H1 (cell line): ENCODE data around the gene DNAH8. TPM values are rescaled to one million over a fixed set of nuclear protein-coding genes. Genes with fewer than 3 reads are reported as not detected.

Experiments used
- CTCF ChIA-PET: fragments of 300-600 bp; sonication (Branson Sonifier 250); formaldehyde crosslinking; loops from one replicate; lab custom pipeline; 2021; ENCODE audit not compliant: partially characterized antibody; lab: Charles Lee
- POLR2A ChIA-PET: fragments of 300-600 bp; sonication (Branson Sonifier 250); formaldehyde crosslinking; loops from one replicate; lab custom pipeline; 2021; ENCODE audit warnings: inconsistent platforms; ENCODE audit not compliant: partially characterized antibody; lab: Charles Lee
- DNase-seq, 2 experiments: peaks; one replicate each; pipeline versions ENCODE4 v3.0.0 to v3.0.0-alpha.2; 2010 to 2022; ENCODE audit warnings: low spot score in 2 of 2, low read depth in 1 of 2, mixed read lengths in 1 of 2
- FAIRE-seq: peaks from 2 replicates; lab custom pipeline; 2011; peaks lifted over from hg19 to GRCh38; lab: Jason Lieb, UNC
- H2AFZ ChIP-seq: 2 replicates; pipeline ENCODE4 v1.8.1; 2012; ENCODE audit warnings: low read length, inconsistent platforms
- H2AK5ac ChIP-seq: 2 replicates; pipeline ENCODE4 v1.6.1; 2013; ENCODE audit warnings: low read depth, low read length
- H2BK120ac ChIP-seq: replicated peaks from 2 replicates; pipeline ENCODE3; 2013; ENCODE audit warnings: low read depth, low read length, inconsistent platforms
- H2BK12ac ChIP-seq: 2 replicates; pipeline ENCODE4 v1.6.1; 2013; ENCODE audit warnings: low read depth, low read length
- H2BK15ac ChIP-seq: 2 replicates; pipeline ENCODE4 v1.6.1; 2013; ENCODE audit warnings: low read length
- H2BK20ac ChIP-seq: 2 replicates; pipeline ENCODE4 v1.6.1; 2013; ENCODE audit warnings: low read length
- H2BK5ac ChIP-seq: 2 replicates; pipeline ENCODE4 v1.6.1; 2013; ENCODE audit warnings: low read depth, low read length
- H3K14ac ChIP-seq: 2 replicates; pipeline ENCODE4 v1.6.1; 2013; ENCODE audit warnings: inconsistent platforms; ENCODE audit not compliant: insufficient read length
- H3K18ac ChIP-seq: 2 replicates; pipeline ENCODE4 v1.6.1; 2013; ENCODE audit warnings: low read length; ENCODE audit errors: extremely low read depth
- H3K23ac ChIP-seq: 2 replicates; pipeline ENCODE4 v1.6.1; 2013; ENCODE audit warnings: inconsistent platforms; ENCODE audit not compliant: insufficient read length
- H3K23me2 ChIP-seq: 2 replicates; pipeline ENCODE4 v1.6.1; 2013; ENCODE audit warnings: low read depth, low read length
- H3K27ac ChIP-seq: 2 replicates; pipeline ENCODE4 v1.6.1; 2011; ENCODE audit warnings: low read depth, low read length, inconsistent platforms
- H3K27me3 ChIP-seq, 4 experiments: replicated peaks in 1 of 4; 1 replicate in 1 of 4; 2 replicates in 3 of 4; pipeline versions ENCODE4 v1.6.1 to v1.8.1; 2011 to 2013; ENCODE audit warnings: low read length in 3 of 4, mild to moderate bottlenecking in 3 of 4, inconsistent platforms in 2 of 4, mixed read lengths in 2 of 4, moderate library complexity in 1 of 4; ENCODE audit not compliant: control insufficient read depth in 3 of 4, insufficient read depth in 3 of 4; ENCODE audit errors: extremely low read depth in 1 of 4
- H3K36me3 ChIP-seq, 4 experiments: 2 replicates each; pipeline versions ENCODE4 v1.6.1 to v1.8.1; 2011 to 2013; ENCODE audit warnings: mild to moderate bottlenecking in 4 of 4, low read length in 3 of 4, moderate library complexity in 2 of 4, control low read depth in 1 of 4, inconsistent platforms in 1 of 4; ENCODE audit not compliant: insufficient read depth in 4 of 4, control insufficient read depth in 2 of 4
- H3K4ac ChIP-seq: replicated peaks from 2 replicates; pipeline ENCODE3; 2013; ENCODE audit warnings: low read length, low read depth, mixed read lengths, inconsistent platforms; ENCODE audit not compliant: insufficient read length
- H3K4me1 ChIP-seq, 4 experiments: replicated peaks in 1 of 4; 1 replicate in 1 of 4; 2 replicates in 3 of 4; pipeline versions ENCODE4 v1.6.1 to v1.8.1; 2011 to 2013; ENCODE audit warnings: low read length in 3 of 4, inconsistent platforms in 2 of 4, mixed read lengths in 1 of 4; ENCODE audit not compliant: insufficient read depth in 4 of 4, control insufficient read depth in 3 of 4
- H3K4me2 ChIP-seq, 2 experiments: 2 replicates each; pipeline versions ENCODE4 v1.6.1 to v1.8.1; 2011 to 2013; ENCODE audit warnings: low read depth in 2 of 2, low read length in 2 of 2, control low read depth in 1 of 2, inconsistent platforms in 1 of 2, mild to moderate bottlenecking in 1 of 2; ENCODE audit not compliant: insufficient read depth in 1 of 2
- H3K4me3 ChIP-seq, 4 experiments: fragments of 200-600, 300-600 bp in 1 of 4; sonication (generic), shearing (Covaris generic), sonication (Bioruptor Twin) in 1 of 4; 2 replicates each; pipeline versions ENCODE4 v1.5.1 to v1.8.1; 2011 to 2016; ENCODE audit warnings: low read length in 4 of 4, low read depth in 3 of 4, control low read depth in 2 of 4, inconsistent platforms in 2 of 4, mild to moderate bottlenecking in 2 of 4, mixed read lengths in 1 of 4, moderate library complexity in 1 of 4; ENCODE audit not compliant: insufficient read depth in 2 of 4; ENCODE audit errors: extremely low read depth in 1 of 4
- H3K56ac ChIP-seq: replicated peaks from 2 replicates; pipeline ENCODE3; 2013; ENCODE audit warnings: low read depth, mild to moderate bottlenecking, mixed read lengths, low read length, inconsistent platforms; ENCODE audit not compliant: insufficient read length
- H3K79me1 ChIP-seq: 2 replicates; pipeline ENCODE4 v1.6.1; 2013; ENCODE audit warnings: low read depth, low read length, control low read depth
- H3K79me2 ChIP-seq, 2 experiments: 2 replicates each; pipeline versions ENCODE4 v1.6.1 to v1.8.1; 2012 to 2013; ENCODE audit warnings: low read length in 2 of 2, mild to moderate bottlenecking in 2 of 2, inconsistent platforms in 1 of 2; ENCODE audit not compliant: insufficient read depth in 2 of 2, control insufficient read depth in 1 of 2
- H3K9ac ChIP-seq, 4 experiments: replicated peaks in 1 of 4; 1 replicate in 1 of 4; 2 replicates in 3 of 4; pipeline versions ENCODE4 v1.6.1 to v1.8.1; 2011 to 2013; ENCODE audit warnings: low read depth in 3 of 4, low read length in 3 of 4, control low read depth in 2 of 4, mild to moderate bottlenecking in 2 of 4, moderate library complexity in 2 of 4, inconsistent platforms in 1 of 4; ENCODE audit errors: extremely low read depth in 1 of 4
- H3K9me3 ChIP-seq, 2 experiments: 2 replicates each; pipeline versions ENCODE4 v1.6.1 to v1.8.1; 2012 to 2013; ENCODE audit warnings: mild to moderate bottlenecking in 2 of 2, moderate library complexity in 2 of 2, control low read depth in 1 of 2, inconsistent platforms in 1 of 2, low read depth in 1 of 2, low read length in 1 of 2, mixed read lengths in 1 of 2; ENCODE audit not compliant: insufficient read depth in 2 of 2
- H4K20me1 ChIP-seq, 2 experiments: replicated peaks in 1 of 2; 2 replicates each; pipeline versions ENCODE3 to v1.8.1; 2011 to 2013; ENCODE audit warnings: inconsistent platforms in 2 of 2, low read length in 2 of 2, mild to moderate bottlenecking in 1 of 2; ENCODE audit not compliant: insufficient read depth in 2 of 2, control insufficient read depth in 1 of 2
- H4K5ac ChIP-seq: 2 replicates; pipeline ENCODE4 v1.6.1; 2013; ENCODE audit warnings: low read length, low read depth, mixed read lengths, inconsistent platforms; ENCODE audit not compliant: insufficient read length
- H4K8ac ChIP-seq: 2 replicates; pipeline ENCODE4 v1.8.0; 2013; ENCODE audit warnings: mild to moderate bottlenecking, moderate library complexity, low read length, inconsistent platforms; ENCODE audit not compliant: insufficient read depth; ENCODE audit errors: extremely low read depth
- H4K91ac ChIP-seq: replicated peaks from 2 replicates; pipeline ENCODE3; 2013; ENCODE audit warnings: low read length, mixed read lengths, inconsistent platforms; ENCODE audit not compliant: insufficient read length
- FOSL1 ChIP-seq: IDR thresholded peaks from 2 replicates; pipeline ENCODE4 v1.6.1; 2011; ENCODE audit warnings: mild to moderate bottlenecking, low read depth, low read length, moderate library complexity; ENCODE audit not compliant: insufficient read depth
- JUND ChIP-seq: IDR thresholded peaks from 2 replicates; pipeline ENCODE4 v1.6.1; 2011; ENCODE audit warnings: mild to moderate bottlenecking, improper control_type of control experiment, low read length
- KDM4A ChIP-seq: IDR thresholded peaks from one replicate; pipeline ENCODE4 v1.7.1; 2012; ENCODE audit warnings: low read depth, mild to moderate bottlenecking, moderate library complexity, low read length, inconsistent platforms; ENCODE audit not compliant: severe bottlenecking
- KDM5A ChIP-seq: fragments of 200-600 bp; IDR thresholded peaks from 2 replicates; pipeline ENCODE4 v1.7.1; 2012; ENCODE audit warnings: mild to moderate bottlenecking, low read length, inconsistent platforms, mixed read lengths
- PHF8 ChIP-seq: fragments of 200-600 bp; sonication (generic); conservative IDR thresholded peaks from 2 replicates; pipeline ENCODE4 v1.7.1; 2012; ENCODE audit warnings: low read depth, mild to moderate bottlenecking, inconsistent platforms, low read length, moderate library complexity
- POU5F1 ChIP-seq: IDR thresholded peaks from 2 replicates; pipeline ENCODE4 v1.6.1; 2011; ENCODE audit warnings: low read depth, mild to moderate bottlenecking, low read length, moderate library complexity
- RBBP5 ChIP-seq: IDR thresholded peaks from 2 replicates; pipeline ENCODE4 v1.7.1; 2012; ENCODE audit warnings: low read depth, mild to moderate bottlenecking, inconsistent platforms, low read length, moderate library complexity, borderline replicate concordance
- RXRA ChIP-seq: IDR thresholded peaks from 2 replicates; pipeline ENCODE4 v1.6.1; 2011; ENCODE audit warnings: low read depth, mild to moderate bottlenecking, low read length, moderate library complexity; ENCODE audit not compliant: insufficient read depth
- SP4 ChIP-seq: IDR thresholded peaks from 2 replicates; pipeline ENCODE4 v1.6.1; 2012; ENCODE audit warnings: low read length, inconsistent platforms
- SRF ChIP-seq: IDR thresholded peaks from 2 replicates; pipeline ENCODE4 v1.6.1; 2011; ENCODE audit warnings: mild to moderate bottlenecking, low read depth, low read length, moderate library complexity
- WGBS, 2 experiments: shearing (Covaris generic) in 1 of 2; methylation state at CpG; one replicate each; pipeline versions ENCODE4 v1.1.6 to v1.1.7; 2013 to 2015; ENCODE audit warnings: low lambda C conversion rate in 2 of 2, mixed read lengths in 2 of 2, inconsistent platforms in 1 of 2, low coverage in 1 of 2, missing lambda C conversion rate in 1 of 2; ENCODE audit not compliant: insufficient replicate concordance in 2 of 2, insufficient coverage in 1 of 2, insufficient read length in 1 of 2; ENCODE audit errors: extremely low coverage in 1 of 2, missing lambda C conversion rate in 1 of 2; 5-methylcytosine and 5-hydroxymethylcytosine counted together
- polyA plus RNA-seq, 7 experiments: library from polyadenylated mRNA; depleted of rRNA in 3 of 7; stranded (reverse) in 5 of 7; unstranded in 2 of 7; fragments of >200 nt in 5 of 7; fragments of 200-250 nt in 2 of 7; gene quantifications; 1 replicate in 5 of 7; 2 replicates in 1 of 7; 4 replicates in 1 of 7; pipeline versions ENCODE4 v1.2.1 to v1.2.3, GENCODE V29; 2011 to 2013; ENCODE audit warnings: missing spikeins in 2 of 7, mixed read lengths in 2 of 7
- total RNA-seq: library from RNA; stranded (reverse); fragmentation: NEBNext Ultra II Directional; extraction: Animal tissue kit (Norgen Biotek cat#: 25700); gene quantifications from 2 replicates; pipeline ENCODE4 v1.2.1, GENCODE V29; 2021

DNAH8 gene
- total and polyA plus RNA-seq, 2 of the 8 experiments (the other 6 are each of a cell fraction or from before 2014, with no cell fraction given), result under 0.01 TPM; not detected in 1

DNA sequence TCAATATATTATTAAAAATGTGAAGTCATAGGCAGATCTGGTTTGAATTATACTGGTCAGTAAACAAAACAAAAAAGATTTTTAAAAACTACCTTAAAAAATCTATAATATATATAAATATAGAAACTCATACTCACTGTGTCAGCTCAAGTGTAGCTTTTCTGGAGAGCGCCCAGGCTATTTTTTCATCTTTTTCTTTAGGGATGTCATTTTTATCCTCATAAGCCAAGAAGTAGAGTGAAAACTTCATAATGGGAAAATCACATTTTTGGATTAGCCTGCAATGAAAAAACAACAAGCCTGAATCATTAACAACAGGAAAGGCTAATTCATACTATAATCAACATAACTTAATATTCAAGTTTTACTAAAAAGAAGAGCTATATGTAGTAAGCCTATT is 30.9 kb upstream of the DNAH8 start:
- peaks cover 6% of the 10 kb centered on the region for H3K79me1 ChIP-seq
- H3K27me3 ChIP-seq, result no peaks in the 10 kb centered on the region
- no peak overlapping the region for H2BK15ac ChIP-seq
- no peak for TF ChIP-seq PHF8
- TF ChIP-seq KDM4A, result no peak
- TF ChIP-seq RBBP5, result no peak
- TF ChIP-seq FOSL1, result no peak
- TF ChIP-seq SRF, result no peak
- no peak for TF ChIP-seq RXRA
- TF ChIP-seq JUND, result no peak
- no peak for TF ChIP-seq KDM5A
- no peak for TF ChIP-seq SP4
- TF ChIP-seq POU5F1, result no peak
- H3K9me3 ChIP-seq, result no peaks in the 10 kb centered on the region
- ChIA-PET POLR2A (interaction anchor here (0.8 to 1.2 kb wide), 2 partner anchors 13 to 19 kb away, joined by 4 read pairs; partner anchors contain the start of gene GLO1), CTCF (no interaction called here)
- FAIRE-seq (no peak), DNase-seq (no peak)
- no peak overlapping the region for H3K9ac ChIP-seq
- no peak overlapping the region for H3K23ac ChIP-seq
- H3K23me2 ChIP-seq, result no peaks in the 10 kb centered on the region
- no peak overlapping the region for H2BK20ac ChIP-seq
- peaks cover 5 to 54% (median 22%) of the 10 kb centered on the region in 4 experiments; a peak in 7 of 8 replicates for H3K36me3 ChIP-seq
- no peak overlapping the region for H2BK120ac ChIP-seq
- H3K79me2 ChIP-seq, result peaks cover 3 to 34% of the 10 kb centered on the region in 2 experiments; a peak in 2 of 4 replicates
- peaks cover 11 to 12% of the 10 kb centered on the region in 2 experiments for H4K20me1 ChIP-seq
- H3K4ac ChIP-seq, result no peak overlapping the region
- H4K8ac ChIP-seq, result no peak overlapping the region
- H3K18ac ChIP-seq, result no peak overlapping the region
- no peak overlapping the region for H2BK12ac ChIP-seq
- no peak overlapping the region for H2AK5ac ChIP-seq
- no peak overlapping the region for H3K4me3 ChIP-seq
- no peak overlapping the region for H3K56ac ChIP-seq
- H3K14ac ChIP-seq, result no peak overlapping the region
- H2AFZ ChIP-seq, result no peak overlapping the region
- 90% methylated on average over 1 of the region's 1 CpG; no CpG with 5 or more reads in 1 of the 2 experiments for WGBS, 2 experiments
- no peak overlapping the region for H4K5ac ChIP-seq
- no peak overlapping the region for H3K27ac ChIP-seq
- H4K91ac ChIP-seq, result no peak overlapping the region
- H3K4me2 ChIP-seq, result no peak overlapping the region
- no peak overlapping the region for H2BK5ac ChIP-seq
- H3K4me1 ChIP-seq, result no peaks in the 10 kb centered on the region
